Measurements from ENCODE around the gene CTBP1. TPM values are rescaled to one million over a fixed set of nuclear protein-coding genes. Genes with fewer than 3 reads are reported as not detected.

The CTBP1 gene
- total RNA-seq, 2 donors from 2014 or later, result 132 to 256 TPM

GRCh38 chr4:1216869-1217294 is 32.0 kb downstream of the CTBP1 start:
- Histone ChIP-seq H3K4me1 (ENCODE audit: control insufficient read depth in 1 of 2, low read depth in 2 of 2) (peaks cover 3 to 9% of the 10 kb centered on the region in 2 donors), H3K9me3 (no peaks in the 10 kb centered on the region), H3K36me3 (peaks cover 48% of the 10 kb centered on the region), H3K27ac (no peak overlapping the region), H3K4me3 (no peak overlapping the region), H3K27me3 (replicated peaks; ENCODE audit: insufficient read depth) (no peaks in the 10 kb centered on the region)
- TF ChIP-seq, protein P1, sequence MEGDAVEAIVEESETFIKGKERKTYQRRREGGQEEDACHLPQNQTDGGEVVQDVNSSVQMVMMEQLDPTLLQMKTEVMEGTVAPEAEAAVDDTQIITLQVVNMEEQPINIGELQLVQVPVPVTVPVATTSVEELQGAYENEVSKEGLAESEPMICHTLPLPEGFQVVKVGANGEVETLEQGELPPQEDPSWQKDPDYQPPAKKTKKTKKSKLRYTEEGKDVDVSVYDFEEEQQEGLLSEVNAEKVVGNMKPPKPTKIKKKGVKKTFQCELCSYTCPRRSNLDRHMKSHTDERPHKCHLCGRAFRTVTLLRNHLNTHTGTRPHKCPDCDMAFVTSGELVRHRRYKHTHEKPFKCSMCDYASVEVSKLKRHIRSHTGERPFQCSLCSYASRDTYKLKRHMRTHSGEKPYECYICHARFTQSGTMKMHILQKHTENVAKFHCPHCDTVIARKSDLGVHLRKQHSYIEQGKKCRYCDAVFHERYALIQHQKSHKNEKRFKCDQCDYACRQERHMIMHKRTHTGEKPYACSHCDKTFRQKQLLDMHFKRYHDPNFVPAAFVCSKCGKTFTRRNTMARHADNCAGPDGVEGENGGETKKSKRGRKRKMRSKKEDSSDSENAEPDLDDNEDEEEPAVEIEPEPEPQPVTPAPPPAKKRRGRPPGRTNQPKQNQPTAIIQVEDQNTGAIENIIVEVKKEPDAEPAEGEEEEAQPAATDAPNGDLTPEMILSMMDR (IDR thresholded peaks at IDR 0.05), result no peak
- ATAC-seq (ENCODE audit: insufficient number of reproducible peaks, low FRiP score, low read depth) (no peak), DNase-seq (ENCODE audit: low spot score) (no peak)

DNA sequence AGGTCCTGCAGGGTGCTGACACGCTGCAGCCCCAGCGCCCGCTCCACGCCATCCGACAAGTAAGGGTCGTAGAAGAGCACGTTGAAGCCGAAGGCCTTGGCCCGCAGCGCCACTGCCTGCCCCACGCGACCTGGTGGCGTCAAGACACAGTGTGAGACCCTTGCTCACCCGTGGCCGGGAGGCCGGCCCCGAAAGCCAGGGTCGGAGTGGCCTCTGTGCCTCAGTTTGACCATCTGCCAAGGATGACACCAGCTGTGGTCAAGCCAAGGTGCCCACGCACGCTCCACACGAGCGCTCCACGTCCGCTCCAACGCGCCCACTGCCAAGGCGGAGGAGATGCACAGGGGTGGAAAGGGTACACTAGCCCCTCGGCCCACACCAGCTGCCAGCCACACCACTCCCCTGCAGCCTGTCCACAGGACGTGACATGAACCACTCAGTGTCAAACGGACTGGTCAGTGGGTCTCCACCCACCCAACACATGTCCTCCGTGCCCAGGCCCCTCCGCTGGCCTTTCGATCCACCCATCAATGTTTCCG is 32.8 kb downstream of the CTBP1 start:
- H3K27me3 ChIP-seq (replicated peaks; ENCODE audit: insufficient read depth), result no peaks in the 10 kb centered on the region
- H3K27ac ChIP-seq, result no peak overlapping the region
- H3K4me3 ChIP-seq, result no peak overlapping the region
- no peaks in the 10 kb centered on the region for H3K9me3 ChIP-seq
- H3K4me1 ChIP-seq (ENCODE audit: control insufficient read depth in 1 of 2, low read depth in 2 of 2), result peaks cover 10 to 16% of the 10 kb centered on the region in 2 donors
- TF ChIP-seq, protein P1 (IDR thresholded peaks at IDR 0.05), result no peak
- ATAC-seq (ENCODE audit: insufficient number of reproducible peaks, low FRiP score, low read depth) (no peak), DNase-seq (ENCODE audit: low spot score) (no peak)
- H3K36me3 ChIP-seq, result peaks cover 43% of the 10 kb centered on the region

DNA sequence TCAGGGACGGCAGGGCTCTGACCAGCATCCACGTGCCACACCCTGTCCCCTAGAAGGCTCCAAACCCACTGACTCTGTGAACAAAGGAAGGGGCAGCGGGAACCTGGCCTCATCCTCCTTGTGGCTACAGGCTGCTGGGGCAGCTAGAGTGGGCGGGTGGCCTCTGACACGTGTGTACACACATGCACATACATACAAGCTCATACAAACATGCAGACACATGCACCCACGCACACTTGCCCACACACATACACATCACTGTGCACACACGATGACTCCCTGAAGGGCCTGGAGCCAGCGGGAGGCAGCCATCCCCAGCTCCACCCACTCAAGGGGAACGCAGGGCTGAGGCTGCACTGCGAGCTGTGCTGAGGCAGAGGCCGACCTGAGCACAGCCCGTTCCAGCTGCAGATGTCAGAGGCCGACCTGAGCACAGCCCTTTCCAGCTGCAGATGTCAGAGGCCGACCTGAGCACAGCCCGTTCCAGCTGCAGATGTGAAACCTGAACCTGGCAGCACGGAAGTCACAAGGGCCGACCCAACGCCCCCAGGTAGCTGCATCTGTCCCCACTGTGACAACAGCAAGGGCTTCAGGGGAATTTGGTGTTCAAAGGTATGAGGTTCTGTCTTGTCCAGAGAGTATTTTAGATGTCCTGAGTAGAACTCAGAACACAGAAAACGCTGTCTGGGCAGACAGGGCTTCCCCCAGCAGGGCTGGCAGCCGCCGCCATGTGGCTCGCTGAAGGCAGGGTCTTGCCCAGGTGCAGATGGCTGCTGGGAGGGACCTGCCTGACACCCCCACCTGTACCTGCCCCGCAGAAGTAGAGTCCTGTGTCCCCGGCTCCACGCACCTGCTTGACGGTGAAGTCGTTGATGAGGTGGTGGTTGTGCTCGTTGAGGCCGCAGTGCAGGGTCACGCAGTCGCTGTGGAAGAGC is 33.5 kb downstream of the CTBP1 start:
- Histone ChIP-seq H3K27me3 (replicated peaks; ENCODE audit: insufficient read depth) (no peaks in the 10 kb centered on the region), H3K4me3 (no peak overlapping the region), H3K36me3 (peaks cover 43% of the 10 kb centered on the region), H3K27ac (no peak overlapping the region), H3K4me1 (ENCODE audit: control insufficient read depth in 1 of 2, low read depth in 2 of 2) (peaks cover 13 to 24% of the 10 kb centered on the region in 2 donors), H3K9me3 (no peaks in the 10 kb centered on the region)
- no peak for ATAC-seq (ENCODE audit: insufficient number of reproducible peaks, low FRiP score, low read depth)
- no peak for DNase-seq (ENCODE audit: low spot score)
- TF ChIP-seq, protein P1 (IDR thresholded peaks at IDR 0.05), result no peak

- ATAC-seq (ENCODE audit: insufficient number of reproducible peaks, low FRiP score, low read depth), result no peak
- Histone ChIP-seq H3K4me1 (ENCODE audit: control insufficient read depth in 1 of 2, low read depth in 2 of 2) (peaks cover 20 to 34% of the 10 kb centered on the region in 2 donors), H3K4me3 (no peak overlapping the region), H3K36me3 (peaks cover 43% of the 10 kb centered on the region), H3K27me3 (replicated peaks; ENCODE audit: insufficient read depth) (no peaks in the 10 kb centered on the region), H3K27ac (no peak overlapping the region), H3K9me3 (no peaks in the 10 kb centered on the region)
- no peak for DNase-seq (ENCODE audit: low spot score)
- TF ChIP-seq, protein P1 (IDR thresholded peaks at IDR 0.05), result no peak
These were observed 34.5 kb downstream of the CTBP1 start for GRCh38 chr4:1214101-1215095.
